Measurements from ENCODE around the gene TMEM168.

DNA sequence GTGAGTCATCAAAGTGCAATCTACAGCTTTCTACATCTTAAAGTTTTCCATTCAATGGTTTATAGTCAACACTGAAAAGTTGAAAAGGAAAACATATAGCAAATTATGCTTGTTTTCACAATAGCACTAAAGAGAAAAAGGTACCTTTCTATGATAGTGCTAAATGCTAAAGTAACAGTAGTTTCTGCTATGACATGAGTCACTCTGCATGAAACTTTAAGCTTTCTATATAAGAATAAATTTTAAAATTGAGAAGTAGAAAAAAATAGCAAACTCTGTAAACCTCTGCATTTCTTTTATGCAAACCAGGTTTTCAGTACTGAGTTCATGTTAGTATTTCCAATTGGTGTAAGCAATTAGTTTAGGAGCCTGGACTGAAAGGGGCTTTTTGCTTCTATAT lies 31.2 kb upstream of the TMEM168 start:
- TF ChIP-seq EP300 (IDR thresholded peaks at IDR 0.05) (no peak), POLR2A (IDR thresholded peaks at IDR 0.05) (no peak)
- TF ChIP-seq, protein P1, sequence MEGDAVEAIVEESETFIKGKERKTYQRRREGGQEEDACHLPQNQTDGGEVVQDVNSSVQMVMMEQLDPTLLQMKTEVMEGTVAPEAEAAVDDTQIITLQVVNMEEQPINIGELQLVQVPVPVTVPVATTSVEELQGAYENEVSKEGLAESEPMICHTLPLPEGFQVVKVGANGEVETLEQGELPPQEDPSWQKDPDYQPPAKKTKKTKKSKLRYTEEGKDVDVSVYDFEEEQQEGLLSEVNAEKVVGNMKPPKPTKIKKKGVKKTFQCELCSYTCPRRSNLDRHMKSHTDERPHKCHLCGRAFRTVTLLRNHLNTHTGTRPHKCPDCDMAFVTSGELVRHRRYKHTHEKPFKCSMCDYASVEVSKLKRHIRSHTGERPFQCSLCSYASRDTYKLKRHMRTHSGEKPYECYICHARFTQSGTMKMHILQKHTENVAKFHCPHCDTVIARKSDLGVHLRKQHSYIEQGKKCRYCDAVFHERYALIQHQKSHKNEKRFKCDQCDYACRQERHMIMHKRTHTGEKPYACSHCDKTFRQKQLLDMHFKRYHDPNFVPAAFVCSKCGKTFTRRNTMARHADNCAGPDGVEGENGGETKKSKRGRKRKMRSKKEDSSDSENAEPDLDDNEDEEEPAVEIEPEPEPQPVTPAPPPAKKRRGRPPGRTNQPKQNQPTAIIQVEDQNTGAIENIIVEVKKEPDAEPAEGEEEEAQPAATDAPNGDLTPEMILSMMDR (IDR thresholded peaks at IDR 0.05): no peak
